ENCODE measurements around the gene APOA4. TPM values are rescaled to one million over a fixed set of nuclear protein-coding genes. Genes with fewer than 3 reads are reported as not detected.

APOA4 gene
- total RNA-seq, 1 experiment from 2014 or later = not detected

DNA sequence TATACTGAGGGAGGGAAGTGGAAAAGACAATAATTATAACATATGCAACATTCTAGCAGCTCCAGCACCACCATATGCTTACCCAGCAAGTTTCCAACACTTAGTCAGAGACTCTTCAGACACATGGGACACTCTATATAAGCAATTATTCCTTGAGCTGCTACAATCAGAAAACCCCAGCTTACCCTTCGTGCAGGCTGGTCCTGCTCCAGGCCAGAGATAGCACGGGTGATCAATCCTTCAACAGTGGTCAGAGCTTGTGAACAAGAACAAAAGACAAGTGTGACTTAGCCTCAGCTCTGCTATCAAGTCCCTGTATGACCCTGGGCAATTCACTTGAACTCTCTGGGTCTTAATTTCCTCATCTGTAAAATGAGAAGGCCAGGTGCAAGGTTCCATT lies 36.8 kb downstream of the APOA4 start:
- Histone ChIP-seq H3K27me3 (ENCODE audit: insufficient read depth, low read length) (no peaks in the 10 kb centered on the region), H3K79me2 (ENCODE audit: insufficient read depth, low read length) (peaks cover 22% of the 10 kb centered on the region), H3K4me1 (ENCODE audit: control insufficient read depth in 1 of 2, insufficient read depth in 2 of 2, low read length in 2 of 2) (peaks cover 12 to 17% of the 10 kb centered on the region in 2 experiments), H3K9me2 (ENCODE audit: insufficient read depth) (no peaks in the 10 kb centered on the region), H3K9me3 (ENCODE audit: control insufficient read depth in 1 of 2, insufficient read depth in 1 of 2, low read depth in 1 of 2, low read length in 2 of 2) (no peaks in the 10 kb centered on the region), H3K36me3 (ENCODE audit: control insufficient read depth in 1 of 2, insufficient read depth in 2 of 2, low read length in 2 of 2) (peaks cover 39 to 44% of the 10 kb centered on the region in 2 experiments; a peak in 3 of 4 replicates), H3K27ac (ENCODE audit: low read depth, low read length) (no peak overlapping the region), H3K9ac (ENCODE audit: low read length) (no peak overlapping the region), H3K4me2 (ENCODE audit: low read length) (peak overlapping the region; percentile 94; the same call in 1 of the 2 replicates), H2AFZ (ENCODE audit: low read depth, low read length, poor library complexity, severe bottlenecking) (no peak overlapping the region), H4K20me1 (ENCODE audit: insufficient read depth) (no peaks in the 10 kb centered on the region), H3K4me3 (replicated peaks in 1 of 2; ENCODE audit: low read depth in 1 of 2, low read length in 2 of 2) (no peak overlapping the region)
- intact Hi-C loops (cut with micrococcal nuclease) = no loop called here
- ATAC-seq (no peak), DNase-seq (ENCODE audit: low read depth, low spot score) (no peak)
- ChIA-PET POLR2A (interaction anchor here (0.6 kb wide), 2 partner anchors 11 to 48 kb away, joined by 3 to 5 read pairs; no protein-coding TSS in a partner anchor), CTCF (no interaction called here), RAD21 (ENCODE audit: low non-redundant PET in 1 of 2, low total read pairs in 2 of 2, uncharacterized antibody in 2 of 2, unreplicated experiment in 2 of 2) (no interaction called here)
- TF ChIP-seq, protein P1, sequence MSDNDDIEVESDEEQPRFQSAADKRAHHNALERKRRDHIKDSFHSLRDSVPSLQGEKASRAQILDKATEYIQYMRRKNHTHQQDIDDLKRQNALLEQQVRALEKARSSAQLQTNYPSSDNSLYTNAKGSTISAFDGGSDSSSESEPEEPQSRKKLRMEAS (IDR thresholded peaks at IDR 0.05) = no peak
- no peak for TF ChIP-seq ELF1 (IDR thresholded peaks at IDR 0.05; ENCODE audit: borderline replicate concordance, low read depth)
- TF ChIP-seq, protein P2, sequence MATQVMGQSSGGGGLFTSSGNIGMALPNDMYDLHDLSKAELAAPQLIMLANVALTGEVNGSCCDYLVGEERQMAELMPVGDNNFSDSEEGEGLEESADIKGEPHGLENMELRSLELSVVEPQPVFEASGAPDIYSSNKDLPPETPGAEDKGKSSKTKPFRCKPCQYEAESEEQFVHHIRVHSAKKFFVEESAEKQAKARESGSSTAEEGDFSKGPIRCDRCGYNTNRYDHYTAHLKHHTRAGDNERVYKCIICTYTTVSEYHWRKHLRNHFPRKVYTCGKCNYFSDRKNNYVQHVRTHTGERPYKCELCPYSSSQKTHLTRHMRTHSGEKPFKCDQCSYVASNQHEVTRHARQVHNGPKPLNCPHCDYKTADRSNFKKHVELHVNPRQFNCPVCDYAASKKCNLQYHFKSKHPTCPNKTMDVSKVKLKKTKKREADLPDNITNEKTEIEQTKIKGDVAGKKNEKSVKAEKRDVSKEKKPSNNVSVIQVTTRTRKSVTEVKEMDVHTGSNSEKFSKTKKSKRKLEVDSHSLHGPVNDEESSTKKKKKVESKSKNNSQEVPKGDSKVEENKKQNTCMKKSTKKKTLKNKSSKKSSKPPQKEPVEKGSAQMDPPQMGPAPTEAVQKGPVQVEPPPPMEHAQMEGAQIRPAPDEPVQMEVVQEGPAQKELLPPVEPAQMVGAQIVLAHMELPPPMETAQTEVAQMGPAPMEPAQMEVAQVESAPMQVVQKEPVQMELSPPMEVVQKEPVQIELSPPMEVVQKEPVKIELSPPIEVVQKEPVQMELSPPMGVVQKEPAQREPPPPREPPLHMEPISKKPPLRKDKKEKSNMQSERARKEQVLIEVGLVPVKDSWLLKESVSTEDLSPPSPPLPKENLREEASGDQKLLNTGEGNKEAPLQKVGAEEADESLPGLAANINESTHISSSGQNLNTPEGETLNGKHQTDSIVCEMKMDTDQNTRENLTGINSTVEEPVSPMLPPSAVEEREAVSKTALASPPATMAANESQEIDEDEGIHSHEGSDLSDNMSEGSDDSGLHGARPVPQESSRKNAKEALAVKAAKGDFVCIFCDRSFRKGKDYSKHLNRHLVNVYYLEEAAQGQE (IDR thresholded peaks at IDR 0.05; ENCODE audit: low read depth) = no peak
- TF ChIP-seq EZH2phosphoT487 (IDR thresholded peaks at IDR 0.05; ENCODE audit: borderline replicate concordance) = no peak
- TF ChIP-seq, protein P3, sequence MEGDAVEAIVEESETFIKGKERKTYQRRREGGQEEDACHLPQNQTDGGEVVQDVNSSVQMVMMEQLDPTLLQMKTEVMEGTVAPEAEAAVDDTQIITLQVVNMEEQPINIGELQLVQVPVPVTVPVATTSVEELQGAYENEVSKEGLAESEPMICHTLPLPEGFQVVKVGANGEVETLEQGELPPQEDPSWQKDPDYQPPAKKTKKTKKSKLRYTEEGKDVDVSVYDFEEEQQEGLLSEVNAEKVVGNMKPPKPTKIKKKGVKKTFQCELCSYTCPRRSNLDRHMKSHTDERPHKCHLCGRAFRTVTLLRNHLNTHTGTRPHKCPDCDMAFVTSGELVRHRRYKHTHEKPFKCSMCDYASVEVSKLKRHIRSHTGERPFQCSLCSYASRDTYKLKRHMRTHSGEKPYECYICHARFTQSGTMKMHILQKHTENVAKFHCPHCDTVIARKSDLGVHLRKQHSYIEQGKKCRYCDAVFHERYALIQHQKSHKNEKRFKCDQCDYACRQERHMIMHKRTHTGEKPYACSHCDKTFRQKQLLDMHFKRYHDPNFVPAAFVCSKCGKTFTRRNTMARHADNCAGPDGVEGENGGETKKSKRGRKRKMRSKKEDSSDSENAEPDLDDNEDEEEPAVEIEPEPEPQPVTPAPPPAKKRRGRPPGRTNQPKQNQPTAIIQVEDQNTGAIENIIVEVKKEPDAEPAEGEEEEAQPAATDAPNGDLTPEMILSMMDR (IDR thresholded peaks at IDR 0.05 in 2 of 3, conservative IDR thresholded peaks at IDR 0.05 in 1 of 3; ENCODE audit: borderline replicate concordance in 1 of 3, insufficient read depth in 1 of 3, low read depth in 2 of 3, low read length in 2 of 3) = no peak
- TF ChIP-seq YY1 (IDR thresholded peaks at IDR 0.05; ENCODE audit: extremely low read depth, insufficient replicate concordance, low read depth, low read length) = no peak
- no peak for TF ChIP-seq TCF7L2 (IDR thresholded peaks at IDR 0.05; ENCODE audit: borderline replicate concordance, extremely low read depth, insufficient read depth, insufficient read length)
- TF ChIP-seq POLR2AphosphoS5 (IDR thresholded peaks at IDR 0.05; ENCODE audit: low read depth, low read length) = no peak
- no peak for TF ChIP-seq POLR2A (IDR thresholded peaks at IDR 0.05; ENCODE audit: borderline replicate concordance, extremely low read depth, insufficient read depth, insufficient read length)
- no peak for TF ChIP-seq RAD21 (IDR thresholded peaks at IDR 0.05; ENCODE audit: low read depth)
- TF ChIP-seq CEBPB (IDR thresholded peaks at IDR 0.05; ENCODE audit: low read depth) = no peak
- no peak for TF ChIP-seq ZFX (IDR thresholded peaks at IDR 0.05)
- TF ChIP-seq EGR1 (IDR thresholded peaks at IDR 0.05; ENCODE audit: low read depth) = no peak
- no peak for TF ChIP-seq SP1 (IDR thresholded peaks at IDR 0.05; ENCODE audit: low read depth)
- no peak for TF ChIP-seq SRF (IDR thresholded peaks at IDR 0.05; ENCODE audit: low read depth)
- no peak for TF ChIP-seq SIN3A (IDR thresholded peaks at IDR 0.05; ENCODE audit: low read depth)
- TF ChIP-seq ZNF274 (IDR thresholded peaks at IDR 0.05; ENCODE audit: low read depth, low read length) = no peak
- no TSS peak for BruUV-seq (replicated peaks)
